ENCODE results near the gene COASY.

Gene COASY

DNA sequence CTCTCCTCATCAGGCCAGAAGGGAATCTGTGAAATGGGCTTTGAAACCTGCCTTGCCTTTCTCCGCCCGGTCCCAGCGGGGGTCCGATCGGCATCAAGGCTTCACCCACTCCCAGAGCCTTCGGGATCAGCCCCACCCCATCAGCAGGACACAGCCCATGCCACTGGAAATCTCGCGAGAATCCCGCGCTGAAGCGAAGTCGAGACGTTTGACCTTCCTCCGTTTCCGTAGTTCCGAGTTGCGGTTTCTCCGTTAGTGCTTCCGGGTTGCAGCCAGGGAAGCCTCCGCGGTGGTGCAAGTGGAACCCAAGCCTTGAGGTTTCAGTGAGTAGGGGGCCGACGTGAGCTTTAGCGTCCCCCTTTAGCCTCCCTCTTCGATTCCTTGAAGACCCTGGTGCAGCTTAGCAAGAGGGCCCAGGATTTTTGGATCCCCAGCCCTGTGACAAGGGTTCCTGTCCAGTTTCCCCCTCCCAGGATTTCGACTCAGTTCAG is at the start of gene COASY:
TSS of gene COASY (plus strand) at position 252 of the 491 bp plus-strand sequence. CDS start 475 bp downstream, outside the sequence.
- DNase-seq = peak; percentile 95

DNA sequence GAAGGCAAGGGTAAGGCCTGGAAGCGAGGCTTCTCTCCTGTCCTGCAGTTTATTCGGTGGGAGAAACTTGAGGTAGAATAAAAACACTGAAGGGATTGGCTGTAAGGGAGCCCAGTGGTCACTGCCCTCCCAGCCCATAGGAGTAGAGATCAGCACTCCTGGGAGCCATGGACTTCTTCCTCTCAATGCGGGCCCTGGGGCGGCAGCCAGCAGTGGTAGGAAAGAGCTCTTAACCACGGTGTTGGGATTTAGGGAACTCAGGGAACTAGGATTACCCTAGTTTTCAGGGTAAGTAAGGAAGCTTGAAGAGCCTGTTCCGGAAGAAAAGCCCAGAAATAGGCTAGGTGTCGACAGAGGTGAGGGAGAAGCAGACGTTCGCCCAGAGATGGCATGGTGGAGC is 49.7 kb upstream of the COASY start:
- no peak for DNase-seq

DNA sequence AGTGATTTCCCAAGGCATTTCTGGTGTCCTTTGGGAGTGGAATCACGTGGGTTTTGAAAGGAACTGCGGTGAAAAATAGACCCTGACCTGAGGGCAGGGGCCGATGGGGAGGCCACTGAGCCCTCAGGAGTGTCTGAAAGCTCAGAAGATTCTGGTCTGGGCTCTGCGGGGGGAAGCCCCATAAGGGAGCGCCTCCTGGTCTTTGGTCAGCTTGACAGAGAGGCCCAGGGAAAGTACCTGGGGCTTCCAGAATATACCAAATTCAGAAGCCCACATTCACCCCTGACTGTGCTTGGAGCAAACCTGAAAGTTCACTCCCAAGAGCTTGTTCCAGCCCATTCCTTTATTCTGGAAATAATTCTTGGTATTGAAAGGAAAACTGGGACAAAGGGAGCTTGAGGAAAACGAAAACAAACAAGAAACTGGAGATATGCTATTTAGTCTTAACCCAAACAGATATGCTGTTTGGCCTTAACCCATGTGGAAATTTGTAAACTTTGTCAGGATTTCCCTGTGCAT is 49.2 kb upstream of the COASY start:
- DNase-seq = no peak

DNA sequence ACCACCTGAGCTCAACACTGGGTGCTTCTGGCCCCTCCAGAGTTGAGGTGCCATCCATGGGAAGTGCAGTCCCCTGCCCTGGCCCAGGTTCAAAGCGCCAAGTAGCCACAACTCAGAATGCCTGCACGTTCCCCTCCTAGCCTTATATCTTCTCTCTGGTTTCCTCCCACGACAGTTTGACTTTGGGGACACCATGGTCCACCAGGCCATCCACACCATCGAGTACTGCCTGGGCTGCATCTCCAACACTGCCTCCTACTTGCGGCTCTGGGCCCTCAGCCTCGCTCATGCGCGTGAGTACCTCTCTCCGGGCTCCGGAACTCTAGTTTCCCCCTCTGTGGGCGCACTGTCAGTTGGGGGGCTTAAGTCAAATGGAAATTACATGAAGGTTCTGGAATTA is 48.3 kb upstream of the COASY start:
- no peak for DNase-seq

DNA sequence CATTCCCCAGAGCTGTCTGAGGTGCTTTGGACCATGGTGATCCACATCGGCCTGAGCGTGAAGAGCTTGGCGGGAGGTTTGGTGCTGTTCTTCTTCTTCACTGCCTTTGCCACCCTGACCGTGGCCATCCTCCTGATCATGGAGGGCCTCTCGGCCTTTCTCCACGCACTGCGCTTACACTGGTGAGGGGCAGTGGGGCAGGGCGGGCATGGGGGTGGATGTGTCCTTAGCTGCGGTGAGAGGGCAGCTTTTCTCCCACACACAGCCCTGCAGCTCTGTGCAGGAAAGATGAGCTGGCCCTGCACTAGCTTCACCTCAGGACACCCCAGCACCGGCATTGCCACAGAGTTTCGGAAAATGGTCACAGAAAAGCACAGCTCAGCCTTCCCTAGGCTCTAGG is 47.7 kb upstream of the COASY start:
- DNase-seq = no peak

DNA sequence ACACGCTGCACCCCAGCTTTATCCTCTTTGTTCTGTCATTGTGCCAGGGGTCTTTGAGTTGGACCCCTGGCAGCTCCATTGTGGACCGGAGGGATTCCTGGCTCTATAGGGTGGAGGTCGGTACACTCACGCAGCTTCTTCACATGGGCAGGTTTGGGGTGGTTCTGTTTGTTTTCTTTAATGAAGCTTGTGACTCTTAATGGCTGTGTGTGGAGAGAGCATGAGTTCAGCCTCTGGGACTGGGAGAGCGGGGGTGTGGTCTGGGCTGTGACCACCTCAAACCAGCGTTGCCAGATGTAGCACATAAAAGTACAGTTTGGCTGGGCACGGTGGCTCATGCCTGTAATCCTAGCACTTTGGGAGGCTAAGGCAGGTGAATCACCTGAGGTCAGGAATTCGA is 47.1 kb upstream of the COASY start:
- DNase-seq = no peak

DNA sequence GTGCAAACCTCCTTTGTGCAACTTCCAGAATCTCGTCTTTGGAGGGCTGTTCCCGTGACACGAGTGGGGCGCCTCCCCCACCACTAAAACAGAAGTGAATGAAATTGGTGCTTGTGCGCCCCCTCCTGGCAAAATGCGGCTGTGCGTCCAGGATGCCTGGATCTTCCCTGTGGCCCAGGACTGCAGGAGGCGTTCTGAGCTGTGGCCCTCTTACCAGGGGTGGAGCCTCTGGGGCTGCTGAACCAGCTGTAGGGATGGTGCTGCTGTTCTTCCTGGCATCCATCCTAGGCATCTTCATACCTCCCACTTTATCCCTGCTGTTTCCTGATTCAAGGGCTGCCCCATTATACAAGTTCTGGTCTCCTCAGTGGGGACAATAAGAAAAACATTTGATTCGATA is 44.4 kb upstream of the COASY start:
- DNase-seq = peak; percentile 62

DNA sequence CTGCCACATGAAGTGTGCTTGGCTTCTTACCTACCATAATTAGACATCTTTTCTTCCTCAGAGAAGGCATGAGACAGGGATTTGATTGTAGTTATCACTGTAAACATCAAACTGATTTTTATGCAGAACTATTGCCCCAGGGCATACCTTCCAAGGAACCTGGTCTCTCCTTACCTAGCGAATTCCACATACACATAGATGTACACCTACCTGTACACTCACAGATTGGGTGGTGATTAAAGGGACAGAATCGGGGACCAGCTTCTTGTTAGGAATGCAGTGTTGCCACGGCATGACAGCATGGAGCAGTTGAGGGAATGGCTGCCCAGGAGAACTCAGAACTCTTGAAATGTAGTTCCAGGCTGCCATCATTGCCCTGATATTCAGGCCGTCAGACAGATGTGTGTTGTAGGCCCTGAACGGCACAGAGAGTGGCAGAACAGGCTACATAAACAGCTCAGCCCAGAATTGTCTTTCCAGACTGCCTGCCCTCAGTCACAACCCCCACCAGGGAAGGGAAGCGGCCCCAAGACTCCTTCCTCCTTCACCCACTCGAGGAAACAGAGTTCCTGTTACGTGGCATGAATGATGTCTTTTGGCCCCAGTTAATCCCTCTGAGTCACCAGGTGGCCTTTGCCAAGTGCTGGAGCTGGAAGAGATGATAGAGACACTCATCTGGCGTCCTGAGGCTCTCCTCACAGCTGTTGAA is 43.7 kb upstream of the COASY start:
- no peak for DNase-seq

DNA sequence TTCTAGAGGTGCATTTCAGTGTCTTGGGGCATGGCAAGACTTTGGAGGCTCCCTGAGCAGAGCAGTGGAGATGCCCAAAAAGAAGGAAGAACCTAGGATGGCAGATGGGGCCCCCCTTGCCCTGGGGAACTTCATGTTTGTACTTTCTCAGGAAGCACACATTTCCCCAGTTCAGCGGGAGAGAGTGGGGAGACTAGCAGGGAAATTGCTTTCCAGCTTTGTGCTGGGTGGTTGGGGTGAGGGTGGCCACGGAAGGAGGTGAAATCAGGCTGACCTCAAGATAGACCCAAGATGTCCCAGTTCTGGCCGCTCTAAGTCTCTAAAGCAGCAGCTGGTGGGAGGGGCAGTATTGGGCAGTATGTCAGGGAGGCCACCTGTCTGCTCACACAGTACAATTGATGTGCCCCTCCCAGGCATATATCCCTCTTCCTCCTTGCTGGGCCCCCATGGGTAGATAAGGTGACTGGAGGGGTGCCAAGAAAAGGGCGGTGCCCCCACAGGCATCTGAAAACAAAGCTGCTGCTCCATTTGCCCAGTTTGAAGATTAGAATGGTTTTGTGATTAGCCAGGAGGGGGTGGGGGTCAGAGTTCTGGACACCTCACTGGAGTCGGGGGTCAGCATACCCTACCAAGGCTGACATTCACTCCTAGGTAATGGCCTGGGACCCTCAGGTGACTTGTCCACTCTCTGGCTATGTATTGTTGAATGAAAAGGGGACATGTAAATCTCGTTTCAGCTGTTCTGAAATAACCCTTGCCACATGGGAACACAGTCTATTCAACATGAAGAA is 43.0 kb upstream of the COASY start:
- DNase-seq = no peak

DNA sequence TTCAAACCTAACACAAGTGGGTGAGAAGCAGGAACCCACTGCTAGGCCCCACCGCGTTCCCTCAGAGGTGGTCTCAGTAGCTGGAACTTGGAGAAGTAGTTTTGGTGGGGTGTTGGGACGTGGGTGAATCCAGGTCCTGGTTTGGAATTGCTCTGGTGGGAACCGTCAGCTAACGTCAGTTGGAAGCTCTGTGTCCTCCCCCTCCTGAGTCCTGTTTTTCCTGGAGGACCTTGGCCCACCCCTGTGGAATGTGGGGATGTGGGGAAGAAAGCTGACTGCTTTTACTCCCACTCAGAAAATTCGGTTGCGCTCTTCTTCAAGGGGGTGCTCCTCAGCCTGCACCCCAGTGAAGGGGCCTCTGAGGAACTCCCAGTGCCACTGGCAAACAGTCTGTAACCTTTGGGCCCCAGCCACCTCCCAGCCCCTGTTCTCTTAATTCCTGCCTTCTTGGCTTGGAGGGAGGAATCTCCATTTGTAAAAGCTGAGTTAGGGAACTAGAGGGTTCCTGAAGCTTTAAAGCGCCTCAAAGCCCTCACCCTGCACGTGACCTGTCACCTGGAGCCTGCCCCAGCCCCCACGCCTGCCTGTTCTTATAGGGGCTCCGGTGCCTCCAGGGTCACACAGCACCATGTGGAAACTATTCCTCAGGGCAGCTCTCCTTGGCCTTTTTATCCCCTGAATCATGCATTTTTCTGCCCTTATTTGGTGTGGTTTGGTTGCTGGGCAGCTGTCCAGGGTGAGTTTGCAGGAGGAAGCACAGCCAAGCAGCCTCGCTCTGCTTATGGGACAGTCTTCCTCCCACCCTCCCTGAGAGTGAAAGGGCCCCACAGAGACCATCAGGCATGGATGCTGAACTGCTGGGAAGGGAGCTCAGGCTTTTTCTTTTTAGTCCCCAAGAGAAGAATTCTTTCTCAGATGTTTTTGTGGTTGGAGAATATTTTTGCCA is 42.1 kb upstream of the COASY start:
- DNase-seq = no peak

DNA sequence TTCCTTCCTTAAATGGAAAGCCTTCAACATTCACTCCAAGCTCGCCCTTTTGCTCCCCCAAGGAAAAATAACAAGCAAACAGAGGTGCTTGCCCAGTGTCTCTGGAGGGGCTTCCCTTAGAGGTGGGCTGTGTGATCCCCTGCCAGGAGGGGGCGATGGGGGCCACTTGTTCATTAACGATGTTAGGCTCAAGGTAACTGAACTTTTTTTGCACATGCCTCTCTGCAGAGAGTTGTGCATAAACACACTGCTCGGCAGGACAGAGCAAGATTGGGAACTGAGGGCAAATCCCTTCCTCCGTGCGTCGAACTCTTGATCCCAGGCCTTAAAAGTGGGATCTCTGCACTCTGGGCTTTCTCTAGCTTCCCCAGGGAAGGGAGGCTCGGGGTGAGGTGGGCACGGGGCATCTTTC is 41.4 kb upstream of the COASY start:
- no peak for DNase-seq

DNA sequence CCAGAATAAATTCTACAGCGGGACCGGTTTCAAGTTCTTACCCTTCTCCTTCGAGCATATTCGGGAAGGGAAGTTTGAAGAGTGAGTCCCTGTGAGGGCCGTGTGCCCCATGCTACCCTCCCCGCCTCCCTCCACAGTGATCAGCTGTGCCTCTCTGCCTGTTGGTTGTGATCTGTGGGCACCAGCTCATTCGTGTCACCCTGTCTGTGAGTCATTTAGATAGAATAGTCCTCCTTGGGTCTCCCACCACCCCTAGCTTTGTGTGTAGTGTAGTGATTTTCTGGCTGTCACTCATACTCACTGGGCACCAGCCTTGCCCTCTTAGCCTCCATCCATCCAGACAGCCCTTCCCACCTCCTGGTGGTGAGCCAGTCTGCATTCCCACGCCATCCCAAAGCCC is 40.9 kb upstream of the COASY start:
- DNase-seq = no peak

DNA sequence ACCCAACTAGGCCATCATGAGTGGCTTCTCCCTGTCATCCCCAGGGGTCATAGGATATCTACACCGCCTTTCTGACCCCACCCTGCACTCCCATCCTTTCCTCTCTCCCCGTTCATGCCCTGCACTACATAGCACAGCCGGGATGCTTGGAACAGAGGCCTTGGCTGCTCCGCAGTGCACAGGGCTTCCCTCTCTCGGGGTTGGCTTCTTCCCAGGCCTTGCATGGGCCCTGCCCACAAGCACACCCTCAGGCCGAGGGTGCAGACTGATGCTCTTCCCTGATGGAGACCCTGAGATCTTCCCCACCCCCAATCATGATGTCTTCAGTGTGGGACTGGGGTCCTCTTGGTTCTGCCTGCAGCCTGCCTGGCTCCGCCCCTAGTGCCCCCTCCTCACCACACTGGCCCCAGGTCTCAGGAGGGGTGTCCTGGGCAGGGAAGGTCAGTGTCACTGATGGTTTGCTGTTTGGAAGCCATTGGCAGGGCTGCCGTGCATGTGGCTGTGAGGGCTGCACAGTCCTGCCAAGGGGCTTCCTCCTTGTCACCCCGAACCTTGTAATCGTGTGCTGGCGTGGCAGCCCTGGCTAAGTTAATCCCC is 40.2 kb upstream of the COASY start:
- no peak for DNase-seq

DNA sequence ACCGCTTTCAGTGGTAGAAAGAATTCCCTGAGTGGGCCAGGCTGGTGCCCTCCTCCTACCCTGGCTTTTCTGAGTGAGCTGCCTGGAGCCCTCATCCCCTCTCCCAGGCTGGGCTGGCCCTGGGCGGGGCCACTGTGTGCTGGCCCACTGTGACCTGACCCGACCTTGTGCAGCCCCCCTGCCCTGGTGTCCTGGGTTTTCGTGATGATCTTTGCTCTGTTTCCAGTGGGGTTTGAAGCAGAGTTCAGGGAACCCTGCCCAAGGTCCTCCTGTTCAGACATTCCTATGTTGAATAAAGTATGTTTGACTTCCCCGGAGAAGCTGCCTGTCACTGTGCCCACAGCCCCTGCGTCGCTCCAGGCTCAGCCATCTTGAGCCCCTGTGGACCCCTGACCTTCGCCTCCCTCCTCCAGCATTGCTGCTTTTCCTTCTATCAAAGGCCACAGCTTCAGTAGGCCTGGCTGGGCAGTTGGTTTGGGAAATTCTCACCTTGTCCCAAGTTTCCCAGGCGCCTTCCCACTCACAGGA is 39.6 kb upstream of the COASY start:
- no peak for DNase-seq

DNA sequence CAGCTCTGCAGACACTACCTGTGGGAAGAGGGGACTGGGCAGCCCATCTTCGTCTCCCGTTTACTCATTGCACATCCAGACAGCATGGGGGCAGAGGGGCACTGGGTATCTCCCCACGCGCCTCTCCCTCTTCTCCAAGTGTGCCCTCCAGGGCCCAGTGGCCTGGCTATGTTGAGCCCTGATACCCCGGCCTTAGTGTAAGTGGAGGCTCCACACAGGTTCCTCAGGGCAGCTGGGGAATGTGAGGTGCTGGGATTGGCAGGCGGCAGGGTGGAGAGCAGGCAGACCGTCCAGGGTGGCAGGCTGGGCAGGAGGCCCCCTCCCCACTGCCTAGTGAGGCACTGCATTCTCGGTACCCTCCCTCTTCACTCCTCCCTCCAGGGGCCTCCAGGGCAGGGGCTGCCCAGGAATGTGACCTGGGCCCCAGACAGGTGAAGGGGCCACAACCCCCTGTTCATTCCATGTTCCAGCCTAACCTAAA is 39.1 kb upstream of the COASY start:
- no peak for DNase-seq

DNA sequence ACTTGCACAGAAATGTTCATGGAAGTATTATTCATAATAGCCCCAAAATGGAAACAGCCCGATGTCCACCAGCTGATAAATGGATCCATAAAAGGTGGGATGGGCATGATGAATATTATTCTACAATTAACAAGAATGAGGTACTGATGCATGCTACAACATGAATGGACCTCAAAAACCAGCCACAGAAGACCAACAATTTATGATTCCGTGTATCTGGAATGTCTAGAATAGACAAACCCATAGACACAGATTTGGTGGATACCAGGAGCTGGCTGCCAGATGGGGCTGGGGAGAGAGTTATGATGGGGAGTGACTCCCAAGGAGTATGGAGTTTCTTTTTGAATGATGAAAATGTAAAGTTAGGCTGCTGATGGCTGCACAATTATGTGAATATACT is 36.7 kb upstream of the COASY start:
- DNase-seq = no peak

DNA sequence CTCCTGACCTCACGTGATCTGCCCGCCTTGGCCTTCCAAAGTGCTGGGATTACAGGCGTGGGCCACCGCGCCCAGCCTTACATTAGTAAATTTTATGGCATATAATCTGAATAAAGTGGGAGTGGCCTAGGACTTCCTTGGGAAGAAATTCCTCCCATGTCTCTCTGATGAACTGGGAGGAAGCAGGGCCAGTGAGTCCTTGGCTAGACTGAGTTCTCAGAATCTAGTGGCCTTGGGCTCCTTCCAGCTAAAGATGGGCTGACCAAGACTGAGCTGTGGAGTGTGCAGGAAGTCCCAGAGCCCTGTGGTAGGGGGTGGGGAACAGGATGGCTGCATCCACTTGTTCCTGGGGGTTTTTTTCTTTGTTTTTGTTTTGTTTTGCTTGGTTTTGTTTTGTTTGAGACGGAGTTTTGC is 35.9 kb upstream of the COASY start:
- DNase-seq = no peak

DNA sequence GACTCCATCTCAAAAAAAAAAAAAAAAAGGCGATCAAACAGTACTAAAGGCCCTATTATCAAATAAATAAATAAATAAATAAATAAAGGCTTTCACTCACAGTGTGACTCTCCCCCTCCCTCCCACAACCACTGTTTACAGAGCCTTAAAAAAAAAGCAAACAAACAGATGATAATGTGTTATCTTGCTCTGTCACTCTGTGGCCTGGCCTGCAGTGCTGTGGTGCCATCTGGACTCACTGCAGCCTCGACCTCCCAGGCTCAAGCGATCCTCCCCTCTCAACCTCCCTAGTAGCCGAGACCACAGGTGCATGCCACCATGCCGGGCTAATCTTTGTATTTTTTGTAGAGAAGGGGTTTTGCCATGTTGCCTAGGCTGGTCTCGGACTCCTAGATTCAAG is 34.0 kb upstream of the COASY start:
- DNase-seq = no peak

DNA sequence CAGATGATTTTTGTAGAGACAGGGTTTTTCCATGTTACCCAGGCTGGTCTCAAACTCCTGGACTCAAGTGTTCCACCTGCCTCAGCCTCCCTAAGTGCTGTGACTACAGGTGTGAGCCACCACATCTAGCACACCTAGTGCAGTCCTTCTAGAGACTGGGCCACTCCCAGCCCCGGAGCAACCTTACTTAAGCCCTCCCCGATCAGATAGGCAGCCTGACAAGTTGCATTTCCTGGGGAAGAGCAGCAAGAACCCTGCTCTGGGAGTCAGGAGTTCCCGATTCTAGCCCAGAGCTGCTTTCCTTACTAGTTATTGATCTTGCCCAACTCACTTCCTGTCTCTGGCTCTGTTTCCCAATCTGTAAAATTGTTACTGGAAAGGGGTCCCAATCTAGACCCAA is 32.9 kb upstream of the COASY start:
- DNase-seq = no peak

DNA sequence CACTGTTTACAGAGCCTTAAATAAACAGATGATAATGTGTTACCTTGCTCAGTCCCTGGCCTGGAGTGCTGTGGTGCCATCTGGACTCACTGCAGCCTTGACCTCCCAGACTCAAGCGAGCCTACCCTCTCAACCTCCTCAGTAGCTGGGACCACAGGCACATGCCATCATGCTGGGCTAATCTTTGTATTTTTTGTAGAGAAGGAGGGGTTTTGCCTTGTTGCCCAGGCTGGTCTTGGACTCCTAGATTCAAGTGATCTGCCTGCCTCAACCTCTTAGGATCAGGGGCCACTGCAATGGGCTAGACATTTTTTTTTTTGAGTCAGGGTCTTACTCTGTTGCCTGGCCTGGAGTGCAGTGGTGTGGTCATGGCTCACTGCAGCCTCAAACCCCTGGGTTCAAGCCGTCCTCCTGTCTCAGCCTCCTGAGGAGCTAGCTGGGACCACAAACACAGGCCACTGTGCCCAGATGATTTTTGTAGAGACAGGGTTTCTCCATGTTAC is 30.9 kb upstream of the COASY start:
- DNase-seq = peak; percentile 8

DNA sequence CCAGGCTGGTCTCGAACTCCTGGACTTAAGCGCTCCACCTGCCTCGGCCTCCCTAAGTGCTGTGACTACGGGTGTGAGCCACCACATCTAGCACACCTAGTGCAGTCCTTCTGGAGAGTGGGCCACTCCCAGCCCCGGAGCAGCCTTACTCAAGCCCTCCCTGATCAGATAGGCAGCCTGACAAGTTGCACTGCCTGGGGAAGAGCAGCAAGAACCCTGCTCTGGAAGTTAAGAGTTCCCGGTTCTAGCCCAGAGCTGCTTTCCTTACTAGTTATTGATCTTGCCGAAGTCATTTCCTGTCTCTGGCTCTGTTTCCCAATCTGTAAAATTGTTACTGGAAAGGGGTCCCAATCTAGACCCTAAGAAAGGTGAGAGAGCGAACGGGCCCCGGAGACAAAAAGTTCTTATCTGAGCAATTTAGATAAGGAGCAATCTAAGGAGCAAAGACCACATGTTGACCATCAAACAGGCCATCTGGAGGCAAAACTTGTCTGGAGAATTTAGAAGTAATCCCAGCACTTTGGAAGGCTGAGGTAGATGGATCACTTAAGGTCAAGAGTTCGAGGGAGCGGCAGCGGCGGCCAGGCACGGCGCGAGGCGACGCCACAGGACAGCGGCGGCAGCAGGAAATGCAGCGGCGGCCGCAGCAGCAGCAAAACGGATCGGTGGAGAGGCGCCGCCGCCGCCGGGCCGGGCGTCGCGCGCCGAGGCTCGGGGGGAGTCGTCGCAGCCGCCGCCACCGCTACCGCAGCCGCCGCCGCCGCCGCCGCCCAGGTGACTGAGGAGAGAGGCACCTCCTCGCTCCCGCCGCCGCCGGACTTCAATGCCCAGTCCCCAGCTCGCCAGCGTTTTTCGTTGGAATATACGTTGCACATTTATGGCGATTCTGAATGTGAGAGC is 30.2 kb upstream of the COASY start:
- peak; percentile 61 for DNase-seq
